ENCODE measurements around the gene HS3ST3A1. TPM values are rescaled to one million over a fixed set of nuclear protein-coding genes. Genes with fewer than 3 reads are reported as not detected.

The HS3ST3A1 gene
- total and polyA plus RNA-seq, 4 donors, result 0.40 to 6.5 (median 2.5) TPM

- DNase-seq (ENCODE audit: low spot score), result no peak
- Histone ChIP-seq H3K4me3 (ENCODE audit: low read depth in 1 of 3, low read length in 3 of 3) (no peak overlapping the region), H3K4me1 (ENCODE audit: control insufficient read depth in 4 of 4, insufficient read depth in 4 of 4, low read length in 3 of 4) (no peaks in the 10 kb centered on the region), H3K27me3 (ENCODE audit: control insufficient read depth in 4 of 4, insufficient read depth in 4 of 4, low read length in 3 of 4) (peaks cover 0 to 3% (median 0%) of the 10 kb centered on the region in 4 donors), H3K27ac (ENCODE audit: low read depth in 1 of 2, low read length in 2 of 2) (no peak overlapping the region), H3K36me3 (ENCODE audit: control insufficient read depth in 4 of 4, insufficient read depth in 3 of 4, low read depth in 1 of 4, low read length in 3 of 4) (no peaks in the 10 kb centered on the region), H3K9me3 (ENCODE audit: control insufficient read depth in 4 of 4, low read length in 3 of 4) (no peaks in the 10 kb centered on the region), H3K9ac (ENCODE audit: low read depth in 1 of 2, low read length in 2 of 2) (no peak overlapping the region)
- TF ChIP-seq FOXA1 (IDR thresholded peaks at IDR 0.05), result no peak
- no peak for TF ChIP-seq NR2F2 (IDR thresholded peaks at IDR 0.05)
- TF ChIP-seq YY1 (IDR thresholded peaks at IDR 0.05), result no peak
- TF ChIP-seq GABPA (IDR thresholded peaks at IDR 0.05 in 1 of 2, conservative IDR thresholded peaks at IDR 0.05 in 1 of 2), result no peak
- no peak for TF ChIP-seq MAX (IDR thresholded peaks at IDR 0.05)
- no peak for TF ChIP-seq RXRA (IDR thresholded peaks at IDR 0.05)
- TF ChIP-seq TAF1 (conservative IDR thresholded peaks at IDR 0.05), result no peak
- TF ChIP-seq HNF4A (conservative IDR thresholded peaks at IDR 0.05), result no peak
- no peak for TF ChIP-seq HNF4G (IDR thresholded peaks at IDR 0.05)
- no peak for TF ChIP-seq ATF3 (IDR thresholded peaks at IDR 0.05)
- no peak for TF ChIP-seq FOXA2 (IDR thresholded peaks at IDR 0.05)
- TF ChIP-seq REST (IDR thresholded peaks at IDR 0.05), result no peak
- no peak for TF ChIP-seq ZBTB33 (IDR thresholded peaks at IDR 0.05)
- no peak for TF ChIP-seq CTCF (IDR thresholded peaks at IDR 0.05; ENCODE audit: low read depth, low read length, missing input control)
- no peak for TF ChIP-seq JUND (IDR thresholded peaks at IDR 0.05)
- TF ChIP-seq RAD21 (IDR thresholded peaks at IDR 0.05), result no peak
- WGBS, result 73% methylated on average over 3 of the region's 3 CpGs
These were observed 92.2 kb downstream of the HS3ST3A1 start for GRCh38 chr17:13509527-13509926.

GRCh38 chr17:13508896-13509295 lies 92.8 kb downstream of the HS3ST3A1 start:
- H3K9ac ChIP-seq (ENCODE audit: low read depth in 1 of 2, low read length in 2 of 2), result no peak overlapping the region
- no peaks in the 10 kb centered on the region for H3K4me1 ChIP-seq (ENCODE audit: control insufficient read depth in 4 of 4, insufficient read depth in 4 of 4, low read length in 3 of 4)
- H3K27ac ChIP-seq (ENCODE audit: low read depth in 1 of 2, low read length in 2 of 2), result no peak overlapping the region
- WGBS, result 61% methylated on average over 2 of the region's 2 CpGs
- H3K4me3 ChIP-seq (ENCODE audit: low read depth in 1 of 3, low read length in 3 of 3), result no peak overlapping the region
- H3K27me3 ChIP-seq (ENCODE audit: control insufficient read depth in 4 of 4, insufficient read depth in 4 of 4, low read length in 3 of 4), result peaks cover 0 to 3% (median 0%) of the 10 kb centered on the region in 4 donors
- no peaks in the 10 kb centered on the region for H3K36me3 ChIP-seq (ENCODE audit: control insufficient read depth in 4 of 4, insufficient read depth in 3 of 4, low read depth in 1 of 4, low read length in 3 of 4)
- no peaks in the 10 kb centered on the region for H3K9me3 ChIP-seq (ENCODE audit: control insufficient read depth in 4 of 4, low read length in 3 of 4)
- DNase-seq (ENCODE audit: low spot score), result no peak
- TF ChIP-seq ZBTB33 (IDR thresholded peaks at IDR 0.05) (no peak), YY1 (IDR thresholded peaks at IDR 0.05) (no peak), HNF4G (IDR thresholded peaks at IDR 0.05) (no peak), FOXA2 (IDR thresholded peaks at IDR 0.05) (no peak), EGR1 (IDR thresholded peaks at IDR 0.05; ENCODE audit: low read depth in 2 of 2) (no peak), REST (IDR thresholded peaks at IDR 0.05) (no peak), FOXA1 (IDR thresholded peaks at IDR 0.05) (no peak), RXRA (IDR thresholded peaks at IDR 0.05) (no peak), RAD21 (IDR thresholded peaks at IDR 0.05) (no peak)
